ENCODE measurements around the gene EIF5. TPM values are rescaled to one million over a fixed set of nuclear protein-coding genes. Genes with fewer than 3 reads are reported as not detected.

Gene EIF5
- total and polyA plus RNA-seq, 8 donors = 159 to 239 (median 210) TPM

- no peak for TF ChIP-seq CTCF (IDR thresholded peaks at IDR 0.05)
- Histone ChIP-seq H3K4me1 (no peaks in the 10 kb centered on the region), H3K9me3 (no peaks in the 10 kb centered on the region), H3K36me3 (no peaks in the 10 kb centered on the region), H3K27ac (no peak overlapping the region), H3K27me3 (peaks cover 6 to 44% of the 10 kb centered on the region in 2 donors), H3K4me3 (no peak overlapping the region)
- no peak for DNase-seq
- intact Hi-C loops (cut with DNase I) = no loop called here
- ATAC-seq = no peak
Observed at GRCh38 chr14:103286968-103287850, 46.8 kb upstream of the EIF5 start.

- Histone ChIP-seq H3K36me3 (no peaks in the 10 kb centered on the region), H3K27ac (no peak overlapping the region), H3K4me3 (no peak overlapping the region), H3K27me3 (peaks cover 6 to 35% of the 10 kb centered on the region in 2 donors), H3K4me1 (no peaks in the 10 kb centered on the region), H3K9me3 (no peaks in the 10 kb centered on the region)
- no peak for ATAC-seq
- no peak for DNase-seq
- intact Hi-C loops (cut with DNase I) = no loop called here
- TF ChIP-seq CTCF (IDR thresholded peaks at IDR 0.05) = no peak
Observed at GRCh38 chr14:103288076-103288766, 45.8 kb upstream of the EIF5 start.

GRCh38 chr14:103290056-103290455 lies 44.0 kb upstream of the EIF5 start:
- no peaks in the 10 kb centered on the region for H3K36me3 ChIP-seq
- H3K4me1 ChIP-seq = no peaks in the 10 kb centered on the region
- no peak for TF ChIP-seq CTCF (IDR thresholded peaks at IDR 0.05)
- no peak for DNase-seq
- no peaks in the 10 kb centered on the region for H3K9me3 ChIP-seq
- ATAC-seq = no peak
- H3K4me3 ChIP-seq = no peak overlapping the region
- intact Hi-C loops (cut with DNase I) = loop anchor here (5.0 to 10.0 kb wide), 2 partner anchors 185 to 208 kb away; partner anchors contain the start of gene LBHD2 (in 1 of the 2)
- no peak overlapping the region for H3K27ac ChIP-seq
- peaks cover 6 to 39% of the 10 kb centered on the region in 2 donors for H3K27me3 ChIP-seq

GRCh38 chr14:103290494-103290893 lies 43.5 kb upstream of the EIF5 start:
- DNase-seq (peak in 1 of 4 donors; percentile 24), ATAC-seq (no peak)
- H3K9me3 ChIP-seq = no peaks in the 10 kb centered on the region
- TF ChIP-seq CTCF (IDR thresholded peaks at IDR 0.05) = no peak
- H3K36me3 ChIP-seq = no peaks in the 10 kb centered on the region
- H3K4me3 ChIP-seq = no peak overlapping the region
- H3K4me1 ChIP-seq = no peaks in the 10 kb centered on the region
- H3K27me3 ChIP-seq = peaks cover 6 to 35% of the 10 kb centered on the region in 2 donors
- no peak overlapping the region for H3K27ac ChIP-seq
- intact Hi-C loops (cut with DNase I) = loop anchor here (5.0 to 10.0 kb wide), 2 partner anchors 186 to 208 kb away; partner anchors contain the start of gene LBHD2 (in 1 of the 2)

GRCh38 chr14:103290961-103291360 lies 43.1 kb upstream of the EIF5 start:
- Histone ChIP-seq H3K9me3 (no peaks in the 10 kb centered on the region), H3K4me1 (no peaks in the 10 kb centered on the region), H3K4me3 (no peak overlapping the region), H3K27me3 (peaks cover 6 to 30% of the 10 kb centered on the region in 2 donors), H3K27ac (no peak overlapping the region), H3K36me3 (no peaks in the 10 kb centered on the region)
- peak in 1 of 4 donors; percentile 2 for DNase-seq
- TF ChIP-seq CTCF (IDR thresholded peaks at IDR 0.05) = no peak
- intact Hi-C loops (cut with DNase I) = loop anchor here (5.0 to 10.0 kb wide), 2 partner anchors 186 to 209 kb away; partner anchors contain the start of gene LBHD2 (in 1 of the 2)
- ATAC-seq = no peak

Measured in left lung (tissue), 10 donors.